H4 (cell line): ENCODE data around the gene LYRM4. TPM values are rescaled to one million over a fixed set of nuclear protein-coding genes. Genes with fewer than 3 reads are reported as not detected.

Experiments
- DNase-seq: peaks from one replicate; pipeline ENCODE4 v3.0.0-alpha.2; 2015; ENCODE audit warnings: low spot score
- total RNA-seq: library from RNA; depleted of rRNA; stranded (reverse); fragments of >200 nt; shearing (Covaris generic); gene quantifications from 2 replicates; pipeline ENCODE4 v1.2.3, GENCODE V29; 2014

Gene LYRM4
- total RNA-seq, 1 experiment from 2014 or later: 33.0 TPM

GRCh38 chr6:5174756-5175549 is 85.8 kb downstream of the LYRM4 start:
- no peak for DNase-seq

DNA sequence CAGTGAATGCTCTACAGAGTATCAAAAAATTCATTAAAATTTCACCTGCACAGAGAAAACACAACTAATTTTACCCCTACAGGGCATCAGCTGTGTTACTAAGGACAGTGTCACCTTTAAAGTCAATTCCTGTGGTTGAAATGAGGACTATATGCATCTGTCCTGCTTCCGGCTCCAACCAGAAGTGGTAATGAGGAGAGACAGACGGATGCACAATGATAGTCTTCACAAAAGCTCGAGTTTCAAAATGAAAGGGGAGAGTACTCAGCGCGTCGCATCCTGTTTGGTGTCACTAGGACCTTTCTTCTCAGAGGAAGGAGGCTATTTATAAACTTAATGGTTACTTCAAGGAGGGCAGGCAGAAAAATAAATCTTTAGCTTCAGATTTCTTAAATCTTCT is 86.5 kb downstream of the LYRM4 start:
- no peak for DNase-seq

- no peak for DNase-seq
Observed at GRCh38 chr6:5173810-5174209, 86.9 kb downstream of the LYRM4 start.

GRCh38 chr6:5172897-5173474 is 87.8 kb downstream of the LYRM4 start:
- DNase-seq: no peak

GRCh38 chr6:5172041-5172653 is 88.6 kb downstream of the LYRM4 start:
- DNase-seq: no peak

- no peak for DNase-seq
Observed at GRCh38 chr6:5167501-5167900, 93.2 kb downstream of the LYRM4 start.

GRCh38 chr6:5164092-5164491 is 96.7 kb downstream of the LYRM4 start:
- DNase-seq: no peak

- no peak for DNase-seq
Observed at GRCh38 chr6:5163247-5163646, 97.5 kb downstream of the LYRM4 start.

GRCh38 chr6:5162355-5162754 is 98.4 kb downstream of the LYRM4 start:
- DNase-seq: no peak

- DNase-seq: no peak
Observed at GRCh38 chr6:5160206-5160605, 100.5 kb downstream of the LYRM4 start.

DNA sequence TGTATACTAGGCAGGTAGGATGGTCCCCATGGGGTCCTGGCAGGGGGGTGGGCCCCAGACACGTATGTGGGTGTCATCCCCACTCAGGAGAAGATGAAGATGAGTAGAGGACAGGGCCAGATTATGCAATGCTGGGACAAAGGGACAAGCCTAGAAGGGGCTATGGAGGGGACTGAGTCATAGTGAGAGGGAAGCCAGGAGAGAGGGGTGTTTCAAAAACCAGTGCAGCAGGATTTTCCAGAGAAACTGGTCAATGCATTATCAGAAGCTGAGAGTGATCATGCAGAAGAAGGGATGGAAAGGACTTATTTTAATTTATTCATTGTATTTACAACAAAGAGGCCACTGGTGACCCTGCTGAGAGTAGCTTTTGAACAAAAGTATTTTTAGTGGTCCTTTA is 101.6 kb downstream of the LYRM4 start:
- no peak for DNase-seq

GRCh38 chr6:5158180-5158579 is 102.6 kb downstream of the LYRM4 start:
- DNase-seq: no peak

GRCh38 chr6:5157621-5158138 is 103.1 kb downstream of the LYRM4 start:
- no peak for DNase-seq

GRCh38 chr6:5156627-5157026 is 104.1 kb downstream of the LYRM4 start:
- no peak for DNase-seq

- DNase-seq: no peak
Observed at GRCh38 chr6:5155906-5156305, 104.8 kb downstream of the LYRM4 start.

- DNase-seq: no peak
Observed at GRCh38 chr6:5153186-5153585, 107.6 kb downstream of the LYRM4 start.

DNA sequence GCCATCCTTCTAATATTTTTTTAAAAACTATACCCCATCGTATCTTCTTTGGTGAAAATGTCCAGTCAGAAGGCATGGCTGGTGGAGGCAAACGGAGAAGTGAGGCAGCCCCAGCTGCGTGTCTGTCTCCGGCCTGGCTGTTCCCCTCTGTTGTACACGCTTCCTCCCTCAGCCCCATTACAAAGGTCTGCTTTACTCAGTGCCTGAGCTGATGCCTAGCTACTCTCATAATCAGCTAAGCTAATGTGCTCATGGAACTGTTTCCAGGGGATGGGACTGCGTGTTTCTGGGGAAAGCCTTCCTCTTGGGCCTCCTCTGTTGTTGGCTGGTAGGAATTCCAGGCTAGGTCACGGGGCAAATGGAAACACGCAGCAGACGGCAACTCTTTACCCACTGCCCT is 108.3 kb downstream of the LYRM4 start:
- DNase-seq: no peak

GRCh38 chr6:5151955-5152401 is 108.8 kb downstream of the LYRM4 start:
- no peak for DNase-seq

DNA sequence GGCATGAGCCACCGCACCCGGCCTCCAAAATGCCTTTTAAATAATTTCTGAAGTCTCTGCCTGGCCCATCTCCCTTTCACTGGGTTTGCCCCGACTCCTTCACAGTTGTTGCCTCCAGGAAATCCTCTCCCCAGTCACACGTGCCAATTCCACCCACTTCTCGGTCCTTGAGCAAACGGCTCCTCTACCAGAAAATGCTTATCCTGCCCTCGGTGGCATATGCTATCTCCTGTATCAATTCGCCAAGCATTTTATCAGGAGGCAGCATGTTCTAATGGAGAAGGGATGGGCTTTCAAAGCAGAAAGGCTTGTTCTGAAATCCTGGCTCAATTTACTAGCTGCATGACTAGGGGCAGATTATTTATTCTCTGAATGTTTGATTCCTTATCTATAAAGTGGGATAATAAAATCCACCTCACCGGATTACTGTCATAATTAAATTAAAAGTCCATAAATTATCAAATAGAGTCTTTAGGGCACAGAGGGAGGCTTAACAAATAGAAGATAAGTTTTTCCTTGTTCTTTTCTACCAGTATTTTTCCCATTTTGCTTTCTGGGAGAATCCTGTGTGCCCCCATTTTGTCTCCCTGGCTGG is 109.3 kb downstream of the LYRM4 start:
- DNase-seq: no peak

DNA sequence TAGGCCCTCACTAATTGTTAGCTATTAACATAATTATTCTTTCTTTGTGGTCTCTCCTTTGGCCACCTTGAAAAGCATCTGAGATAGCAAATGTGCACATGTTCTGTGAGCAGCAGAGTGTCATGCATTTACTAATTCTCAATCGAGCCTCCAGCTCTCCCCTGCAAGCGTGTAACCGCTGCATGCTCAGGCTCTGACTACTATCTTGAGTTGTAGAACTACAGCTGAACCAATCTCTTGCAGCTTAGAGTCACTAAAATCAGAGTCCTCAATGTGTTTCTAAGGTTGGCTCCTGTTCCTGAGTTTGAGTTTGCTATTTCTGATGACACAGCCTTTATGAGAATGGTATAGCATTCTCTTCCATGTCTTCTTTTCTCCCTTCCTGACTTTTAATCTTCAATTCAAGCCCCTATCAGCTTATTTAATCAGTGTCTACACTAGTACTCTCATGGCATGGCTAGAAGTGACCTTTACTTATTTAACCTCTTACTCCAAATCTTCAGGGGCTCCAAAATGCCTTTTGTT is 110.1 kb downstream of the LYRM4 start:
- no peak for DNase-seq

DNA sequence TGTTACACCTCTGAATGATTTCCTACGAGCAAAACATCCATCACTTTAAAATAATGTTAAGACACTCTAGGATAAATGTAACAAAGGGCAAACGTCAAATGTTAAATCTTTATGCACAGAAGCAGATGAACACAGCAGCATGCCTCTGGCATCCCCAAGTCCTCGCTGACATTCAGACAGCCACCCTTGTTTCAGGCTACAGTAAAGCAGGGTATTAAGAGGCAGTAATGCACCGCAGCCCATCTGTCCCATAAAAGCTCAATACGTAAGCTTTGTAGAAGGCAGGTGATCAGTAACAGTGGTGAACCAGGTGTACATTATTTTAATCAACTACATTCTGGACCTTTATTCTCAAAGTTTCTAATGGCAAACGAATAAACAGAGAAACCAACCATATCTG is 110.9 kb downstream of the LYRM4 start:
- DNase-seq: no peak

- no peak for DNase-seq
Observed at GRCh38 chr6:5149159-5149704, 111.5 kb downstream of the LYRM4 start.
